GM12878 (cell line): Measurements from ENCODE around the gene PROZ. TPM values are rescaled to one million over a fixed set of nuclear protein-coding genes. Genes with fewer than 3 reads are reported as not detected.

ENCODE experiments used
- ATAC-seq: fragments of 200-7000 bp; cut with Tn5 transposase; 3 replicates; pipeline ENCODE4 v1.9.1; 2020; ENCODE audit warnings: mild to moderate bottlenecking, moderate library complexity
- BruUV-seq: library from RNA; stranded (reverse); fragments of 400-500 nt; replicated peaks from 2 replicates; lab custom pipeline; 2021; lab: Mats Ljungman, UMichigan
- CTCF ChIA-PET: fragments of 300-600 bp; sonication (Branson Sonifier 250); formaldehyde crosslinking; extraction: SDS; loops from one replicate; lab custom pipeline; 2021; ENCODE audit warnings: inconsistent platforms; lab: Yijun Ruan, JAX
- POLR2A ChIA-PET: fragments of 350-600 bp; formaldehyde crosslinking; extraction: SDS; loops from one replicate; lab custom pipeline; 2021; ENCODE audit warnings: inconsistent platforms; lab: Charles Lee
- RAD21 ChIA-PET: fragments of 300-600 bp; sonication (Branson Sonifier 250); formaldehyde crosslinking; loops from one replicate; lab custom pipeline; 2023; ENCODE audit warnings: antibody characterized with exemption; ENCODE audit not compliant: unreplicated experiment; lab: Charles Lee
- SMC1A ChIA-PET: fragments of 300-600 bp; sonication (Branson Sonifier 250); formaldehyde crosslinking; loops from one replicate; lab custom pipeline; 2023; ENCODE audit not compliant: unreplicated experiment, uncharacterized antibody; lab: Charles Lee
- DNase-seq: peaks from one replicate; pipeline ENCODE4 v3.0.0-alpha.2; 2011; ENCODE audit warnings: low read depth, low spot score
- FAIRE-seq: peaks from 3 replicates; lab custom pipeline; 2011; peaks lifted over from hg19 to GRCh38; lab: Jason Lieb, UNC
- H2AFZ ChIP-seq: 2 replicates; pipeline ENCODE4 v1.6.0; 2011; ENCODE audit warnings: low read depth, low read length, control low read depth; ENCODE audit not compliant: control insufficient read depth
- H3K27ac ChIP-seq: 2 replicates; pipeline ENCODE4 v1.5.1; 2011; ENCODE audit warnings: control low read depth; ENCODE audit not compliant: control insufficient read depth, insufficient read depth
- H3K27me3 ChIP-seq, 2 experiments: replicated peaks in 1 of 2; 2 replicates each; pipeline versions ENCODE4 v1.6.0 to v1.6.1; 2011; ENCODE audit warnings: low read length in 1 of 2; ENCODE audit not compliant: control insufficient read depth in 2 of 2, insufficient read depth in 2 of 2
- H3K36me3 ChIP-seq, 2 experiments: 2 replicates each; pipeline ENCODE4 v1.5.1; 2011; ENCODE audit warnings: low read length in 1 of 2; ENCODE audit not compliant: control insufficient read depth in 2 of 2, insufficient read depth in 2 of 2
- H3K4me1 ChIP-seq: 2 replicates; pipeline ENCODE4 v1.6.1; 2011; ENCODE audit warnings: mild to moderate bottlenecking, low read length, moderate library complexity, mixed read lengths; ENCODE audit not compliant: control insufficient read depth, insufficient read depth
- H3K4me2 ChIP-seq: 2 replicates; pipeline ENCODE4 v1.6.0; 2011; ENCODE audit warnings: control low read depth; ENCODE audit not compliant: control insufficient read depth, insufficient read depth
- H3K4me3 ChIP-seq: fragments of 200-600 bp; sonication (generic); 2 replicates; pipeline ENCODE4 v1.5.1; 2016
- H3K79me2 ChIP-seq: 2 replicates; pipeline ENCODE4 v1.6.0; 2011; ENCODE audit warnings: low read length; ENCODE audit not compliant: control insufficient read depth, insufficient read depth
- H3K9ac ChIP-seq: 2 replicates; pipeline ENCODE4 v1.8.0; 2011; ENCODE audit warnings: low read length, control low read depth, mixed read lengths; ENCODE audit not compliant: control insufficient read depth, insufficient read depth
- H3K9me3 ChIP-seq: replicated peaks from 3 replicates; pipeline ENCODE4 v1.5.1; 2011; ENCODE audit warnings: mild to moderate bottlenecking, low read length; ENCODE audit not compliant: control insufficient read depth, insufficient read depth
- H4K20me1 ChIP-seq: 2 replicates; pipeline ENCODE4 v1.6.0; 2011; ENCODE audit not compliant: control insufficient read depth, insufficient read depth
- EED ChIP-seq: sonication (generic); IDR thresholded peaks from 2 replicates; pipeline ENCODE4 v1.6.1; 2016; ENCODE audit warnings: antibody characterized with exemption, low read depth
- FOS ChIP-seq: IDR thresholded peaks from 3 replicates; pipeline ENCODE4 v1.6.1; 2011; ENCODE audit warnings: borderline replicate concordance; ENCODE audit not compliant: insufficient read length; ENCODE audit errors: extremely low read depth
- MTA2 ChIP-seq: fragments of 450-650 bp; IDR thresholded peaks from 2 replicates; pipeline ENCODE4 v1.6.1; 2016; ENCODE audit warnings: low read depth, mild to moderate bottlenecking, moderate library complexity
- MYB ChIP-seq: fragments of 150-350 bp; IDR thresholded peaks from 2 replicates; pipeline ENCODE4 v1.6.1; 2014; ENCODE audit warnings: mild to moderate bottlenecking, low read depth, low read length, borderline replicate concordance
- MYC ChIP-seq: IDR thresholded peaks from 2 replicates; pipeline ENCODE4 v1.6.1; 2011; ENCODE audit warnings: mild to moderate bottlenecking, low read length, moderate library complexity, inconsistent platforms; ENCODE audit not compliant: insufficient read depth, insufficient replicate concordance, insufficient read length, severe bottlenecking
- NBN ChIP-seq: fragments of 450-650 bp; IDR thresholded peaks from 2 replicates; pipeline ENCODE4 v1.6.1; 2016
- NR2C2 ChIP-seq: IDR thresholded peaks from 2 replicates; pipeline ENCODE4 v1.6.1; 2011; ENCODE audit warnings: borderline replicate concordance, low read depth; ENCODE audit not compliant: control insufficient read depth, insufficient read length
- POLR2AphosphoS5 ChIP-seq: IDR thresholded peaks from 2 replicates; pipeline ENCODE4 v1.6.1; 2011; ENCODE audit warnings: mild to moderate bottlenecking, low read length, inconsistent platforms
- RFX5 ChIP-seq: IDR thresholded peaks from 2 replicates; pipeline ENCODE4 v1.6.1; 2011; ENCODE audit warnings: low read depth, low read length, improper control_type of control experiment
- SRF ChIP-seq, 2 experiments: IDR thresholded peaks; 2 replicates each; pipeline ENCODE4 v1.6.1; 2011; ENCODE audit warnings: low read depth in 2 of 2, low read length in 2 of 2, mild to moderate bottlenecking in 1 of 2, moderate library complexity in 1 of 2
- TARDBP ChIP-seq: IDR thresholded peaks from 2 replicates; pipeline ENCODE4 v1.6.1; 2016; ENCODE audit warnings: borderline replicate concordance
- ZSCAN29 ChIP-seq: fragments of 450-650 bp; IDR thresholded peaks from 2 replicates; pipeline ENCODE4 v1.6.1; 2017; ENCODE audit warnings: mild to moderate bottlenecking, moderate library complexity
- WGBS: methylation state at CpG from one replicate; pipeline ENCODE4 v1.1.6; 2016; ENCODE audit warnings: low lambda C conversion rate; ENCODE audit not compliant: insufficient replicate concordance, insufficient coverage; ENCODE audit errors: missing lambda C conversion rate; 5-methylcytosine and 5-hydroxymethylcytosine counted together
- in situ Hi-C: fragments of 300-500 bp; cut with MboI; formaldehyde crosslinking; loops from 9 replicates; pipeline ENCODE4 v1.14.3; 2018; ENCODE audit warnings: mixed read lengths
- intact Hi-C: fragments of 100-400 bp; cut with micrococcal nuclease; formaldehyde crosslinking; loops from one replicate; pipeline ENCODE4 v1.14.2; 2022; ENCODE audit not compliant: unreplicated experiment
- polyA plus RNA-seq, 11 experiments: library from polyadenylated mRNA; depleted of rRNA in 4 of 11; unstranded in 6 of 11; stranded (reverse) in 5 of 11; fragments of >200 nt; fragmentation: Nextera tagmentation in 4 of 11; fragmentation: Illumina TruSeq in 1 of 11; extraction: Ambion mirVana in 4 of 11; extraction: Trizol in 1 of 11; gene quantifications; 1 replicate in 1 of 11; 2 replicates in 10 of 11; pipeline versions ENCODE4 v1.2.1 to v1.2.3, GENCODE V29; 2011 to 2016; ENCODE audit warnings: inconsistent platforms in 2 of 11, missing spikeins in 2 of 11, low read depth in 1 of 11
- total RNA-seq, 4 experiments: library from RNA; depleted of rRNA in 3 of 4; stranded (reverse); fragments of >200 nt in 3 of 4; fragmentation: Illumina TruSeq in 1 of 4; extraction: Trizol in 1 of 4; gene quantifications; 2 replicates each; pipeline versions ENCODE4 v1.2.1 to v1.2.3, GENCODE V29; 2013 to 2021
- TF ChIP-seq, protein P1 (sequence below): fragments of 150-350 bp; IDR thresholded peaks from 2 replicates; pipeline ENCODE4 v1.6.1; 2016; ENCODE audit warnings: low read depth, low read length
- TF ChIP-seq, protein P2 (sequence below): IDR thresholded peaks from 2 replicates; pipeline ENCODE4 v1.6.1; 2011; ENCODE audit warnings: low read depth, mild to moderate bottlenecking, low read length, moderate library complexity, borderline replicate concordance; ENCODE audit errors: extremely low read depth

PROZ gene
- total and polyA plus RNA-seq, 10 of the 15 experiments (the other 5 are each of a cell fraction or from before 2014, with no cell fraction given) = 0.07 to 0.24 (median 0.21) TPM; not detected in 7

DNA sequence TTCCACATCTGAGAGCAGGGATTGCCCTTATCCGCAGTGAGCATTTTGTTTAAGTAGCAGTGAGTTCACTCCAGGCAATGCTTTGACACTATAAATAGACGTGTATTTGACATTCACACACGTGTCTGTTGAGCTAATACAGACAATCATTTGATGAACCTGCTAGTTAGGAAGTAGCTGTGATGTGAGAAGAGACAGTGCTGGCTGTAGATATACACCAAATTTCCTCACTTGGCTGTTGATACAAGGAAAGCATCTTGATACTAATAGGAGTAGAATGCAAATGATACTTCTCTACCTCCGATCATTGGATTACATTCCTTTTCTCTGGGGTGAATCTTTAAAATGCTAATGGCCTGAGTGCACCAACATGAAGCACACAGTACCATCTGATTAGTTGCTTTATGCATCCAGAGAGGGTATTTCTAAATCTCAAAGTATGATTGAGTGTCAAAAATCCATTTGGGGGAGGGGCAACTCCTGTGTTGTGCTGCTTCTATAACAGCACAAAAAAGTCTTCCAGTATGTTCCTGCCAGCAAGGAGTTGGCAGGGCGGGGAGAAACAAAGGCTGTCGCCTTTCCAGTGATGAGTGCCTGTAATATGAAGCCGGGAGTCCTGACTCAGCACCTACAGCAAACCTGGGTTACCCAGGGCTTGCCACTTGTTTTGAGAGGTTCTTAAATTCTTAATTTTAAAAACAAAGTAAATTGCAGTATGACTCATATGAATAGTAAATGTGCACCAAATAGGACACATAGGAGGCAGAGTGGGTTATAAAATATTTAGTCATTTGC lies 58.0 kb downstream of the PROZ start:
- Histone ChIP-seq H2AFZ (no peak overlapping the region), H3K79me2 (peaks cover 60% of the 10 kb centered on the region), H3K9ac (no peak overlapping the region)
- ATAC-seq = no peak
- WGBS = 52% methylated on average over 7 of the region's 7 CpGs
- no peak for TF ChIP-seq RFX5
- no peak for TF ChIP-seq FOS
- no peak for TF ChIP-seq SRF (IDR thresholded peaks at IDR 0.05; ENCODE audit: low read depth in 2 of 2, low read length in 2 of 2)
- no peak for TF ChIP-seq MYB
- TF ChIP-seq, all 136 proteins: peak for 0
- H3K4me1 ChIP-seq = peaks cover 18% of the 10 kb centered on the region
- no peak overlapping the region for H3K4me2 ChIP-seq
- H3K27me3 ChIP-seq = no peaks in the 10 kb centered on the region
- no peak overlapping the region for H3K4me3 ChIP-seq
- ChIA-PET SMC1A (no interaction called here), RAD21 (no interaction called here), CTCF (no interaction called here), POLR2A (no interaction called here)
- in situ Hi-C loops = no loop called here
- DNase-seq (no peak), FAIRE-seq (no peak)
- no peak overlapping the region for H3K27ac ChIP-seq
- intact Hi-C loops = no loop called here
- H3K36me3 ChIP-seq = peaks cover 7 to 14% of the 10 kb centered on the region in 2 experiments
- no TSS peak for BruUV-seq
- H4K20me1 ChIP-seq = peaks cover 13% of the 10 kb centered on the region; the same call in 1 of the 2 replicates
- H3K9me3 ChIP-seq = no peaks in the 10 kb centered on the region

DNA sequence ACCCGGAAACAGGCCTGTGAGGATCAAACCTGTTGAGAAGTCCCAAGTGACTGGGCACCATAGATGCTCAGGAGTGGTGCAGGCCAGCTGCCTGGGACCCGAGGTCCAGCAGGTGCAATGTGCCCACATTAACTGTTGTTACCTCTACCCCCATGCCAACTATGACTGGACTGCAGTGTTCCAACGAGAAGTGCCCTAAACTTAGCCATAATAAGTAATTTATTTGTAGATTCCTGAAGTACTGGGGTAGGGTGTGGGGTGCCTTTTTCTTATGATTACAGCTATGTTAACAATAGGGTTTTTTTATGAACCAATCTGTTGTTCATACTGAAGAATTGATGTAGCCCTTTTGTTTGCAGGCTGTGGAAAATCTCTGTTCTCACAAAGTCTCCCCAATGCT lies 60.1 kb downstream of the PROZ start:
- Histone ChIP-seq H3K4me2 (no peak overlapping the region), H3K4me3 (no peak overlapping the region), H3K27ac (no peak overlapping the region), H2AFZ (no peak overlapping the region), H3K79me2 (peaks cover 41% of the 10 kb centered on the region), H3K27me3 (no peaks in the 10 kb centered on the region), H3K9ac (no peak overlapping the region), H3K9me3 (no peaks in the 10 kb centered on the region), H3K36me3 (peaks cover 11 to 18% of the 10 kb centered on the region in 2 experiments), H3K4me1 (peaks cover 13% of the 10 kb centered on the region), H4K20me1 (peaks cover 10% of the 10 kb centered on the region; the same call in 1 of the 2 replicates)
- in situ Hi-C loops = no loop called here
- RAD21 ChIA-PET = no interaction called here
- FAIRE-seq = no peak
- BruUV-seq = no TSS peak
- intact Hi-C loops = no loop called here
- 59% methylated on average over 3 of the region's 3 CpGs for WGBS
- no peak for ATAC-seq
- CTCF ChIA-PET = interaction anchor here (1.0 kb wide), 1 partner anchor 276 kb away, joined by 7 read pairs; no protein-coding TSS in a partner anchor
- no peak for DNase-seq
- POLR2A ChIA-PET = no interaction called here
- SMC1A ChIA-PET = no interaction called here
- no peak for TF ChIP-seq EED
- no peak for TF ChIP-seq ZSCAN29
- no peak for TF ChIP-seq MYC
- no peak for TF ChIP-seq NR2C2
- TF ChIP-seq POLR2AphosphoS5 = no peak
- TF ChIP-seq MTA2 = no peak
- TF ChIP-seq, protein P1, sequence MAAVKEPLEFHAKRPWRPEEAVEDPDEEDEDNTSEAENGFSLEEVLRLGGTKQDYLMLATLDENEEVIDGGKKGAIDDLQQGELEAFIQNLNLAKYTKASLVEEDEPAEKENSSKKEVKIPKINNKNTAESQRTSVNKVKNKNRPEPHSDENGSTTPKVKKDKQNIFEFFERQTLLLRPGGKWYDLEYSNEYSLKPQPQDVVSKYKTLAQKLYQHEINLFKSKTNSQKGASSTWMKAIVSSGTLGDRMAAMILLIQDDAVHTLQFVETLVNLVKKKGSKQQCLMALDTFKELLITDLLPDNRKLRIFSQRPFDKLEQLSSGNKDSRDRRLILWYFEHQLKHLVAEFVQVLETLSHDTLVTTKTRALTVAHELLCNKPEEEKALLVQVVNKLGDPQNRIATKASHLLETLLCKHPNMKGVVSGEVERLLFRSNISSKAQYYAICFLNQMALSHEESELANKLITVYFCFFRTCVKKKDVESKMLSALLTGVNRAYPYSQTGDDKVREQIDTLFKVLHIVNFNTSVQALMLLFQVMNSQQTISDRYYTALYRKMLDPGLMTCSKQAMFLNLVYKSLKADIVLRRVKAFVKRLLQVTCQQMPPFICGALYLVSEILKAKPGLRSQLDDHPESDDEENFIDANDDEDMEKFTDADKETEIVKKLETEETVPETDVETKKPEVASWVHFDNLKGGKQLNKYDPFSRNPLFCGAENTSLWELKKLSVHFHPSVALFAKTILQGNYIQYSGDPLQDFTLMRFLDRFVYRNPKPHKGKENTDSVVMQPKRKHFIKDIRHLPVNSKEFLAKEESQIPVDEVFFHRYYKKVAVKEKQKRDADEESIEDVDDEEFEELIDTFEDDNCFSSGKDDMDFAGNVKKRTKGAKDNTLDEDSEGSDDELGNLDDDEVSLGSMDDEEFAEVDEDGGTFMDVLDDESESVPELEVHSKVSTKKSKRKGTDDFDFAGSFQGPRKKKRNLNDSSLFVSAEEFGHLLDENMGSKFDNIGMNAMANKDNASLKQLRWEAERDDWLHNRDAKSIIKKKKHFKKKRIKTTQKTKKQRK = no peak
- no peak for TF ChIP-seq NBN
- TF ChIP-seq TARDBP = no peak
- TF ChIP-seq, protein P2, sequence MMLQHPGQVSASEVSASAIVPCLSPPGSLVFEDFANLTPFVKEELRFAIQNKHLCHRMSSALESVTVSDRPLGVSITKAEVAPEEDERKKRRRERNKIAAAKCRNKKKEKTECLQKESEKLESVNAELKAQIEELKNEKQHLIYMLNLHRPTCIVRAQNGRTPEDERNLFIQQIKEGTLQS = no peak
